Activated naive CD8-positive, alpha-beta T cell treated with anti-CD3 and anti-CD28 coated beads for 36 hours (primary cell): ENCODE measurements around the gene SYNGR1. TPM values are rescaled to one million over a fixed set of nuclear protein-coding genes. Genes with fewer than 3 reads are reported as not detected.
A peak's percentile ranks its signal among the peaks of the same experiment; 100 is the strongest.

Source experiments
- DNase-seq: peaks from one replicate; pipeline ENCODE4 v3.0.0; 2021
- H3K27ac Mint-ChIP-seq: one replicate; pipeline ENCODE4 v1.8.0; 2022; ENCODE audit warnings: mild to moderate bottlenecking, moderate library complexity, mixed read lengths
- H3K27me3 Mint-ChIP-seq: one replicate; pipeline ENCODE4 v1.8.0; 2022; ENCODE audit warnings: mild to moderate bottlenecking, mixed read lengths
- H3K36me3 Mint-ChIP-seq: one replicate; pipeline ENCODE4 v1.8.0; 2021; ENCODE audit warnings: mild to moderate bottlenecking, mixed read lengths
- H3K4me1 Mint-ChIP-seq: one replicate; pipeline ENCODE4 v1.8.0; 2021; ENCODE audit warnings: mixed read lengths
- H3K4me3 Mint-ChIP-seq: one replicate; pipeline ENCODE4 v1.8.0; 2022; ENCODE audit warnings: mild to moderate bottlenecking, moderate library complexity, mixed read lengths
- H3K9me3 Mint-ChIP-seq: one replicate; pipeline ENCODE4 v1.8.0; 2022; ENCODE audit warnings: mixed read lengths
- total RNA-seq, 2 experiments: library from RNA; stranded (reverse); gene quantifications; one replicate each; pipeline ENCODE4 v1.2.3, GENCODE V29; 2021

SYNGR1 gene, protein sequence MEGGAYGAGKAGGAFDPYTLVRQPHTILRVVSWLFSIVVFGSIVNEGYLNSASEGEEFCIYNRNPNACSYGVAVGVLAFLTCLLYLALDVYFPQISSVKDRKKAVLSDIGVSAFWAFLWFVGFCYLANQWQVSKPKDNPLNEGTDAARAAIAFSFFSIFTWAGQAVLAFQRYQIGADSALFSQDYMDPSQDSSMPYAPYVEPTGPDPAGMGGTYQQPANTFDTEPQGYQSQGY
- 1 to 10 TPM; 7.4 to 9.3 TPM for total RNA-seq

DNA sequence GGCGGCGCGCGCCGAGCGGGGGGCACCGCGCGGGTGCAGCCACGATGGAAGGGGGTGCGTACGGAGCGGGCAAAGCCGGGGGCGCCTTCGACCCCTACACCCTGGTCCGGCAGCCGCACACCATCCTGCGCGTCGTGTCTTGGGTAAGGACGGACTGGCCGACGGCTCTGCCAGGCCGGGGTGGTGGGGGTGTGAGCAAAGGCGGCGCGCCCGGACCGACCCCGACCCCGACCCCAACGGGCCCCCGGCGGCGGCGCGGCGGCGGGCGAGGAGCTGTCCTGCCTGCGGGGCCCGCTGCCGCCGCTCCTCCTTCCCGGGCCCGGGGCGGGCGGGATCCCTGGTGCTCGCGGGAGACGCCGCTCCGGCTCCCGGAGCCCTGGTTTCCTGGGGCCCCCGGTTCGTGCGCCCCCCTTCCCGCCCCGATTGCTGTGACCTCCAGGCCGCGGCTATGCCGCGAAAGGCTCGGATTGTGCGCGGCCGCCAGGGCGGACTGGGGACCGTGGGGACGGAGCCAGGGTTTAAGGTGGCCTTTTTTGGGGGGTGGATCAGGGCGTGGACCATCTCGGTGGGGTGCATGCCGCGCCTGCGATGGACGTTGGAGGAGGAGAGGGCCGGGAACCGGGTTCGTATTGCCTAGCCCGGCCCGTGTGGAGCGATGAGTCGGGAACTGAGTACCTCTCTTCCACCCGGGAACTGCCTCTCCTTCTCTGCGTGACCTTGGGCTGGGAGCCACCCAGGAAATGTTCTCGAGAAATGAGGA lies at the start of gene SYNGR1:
SYNGR1 (plus strand) TSS at position 25 of the 760 bp plus-strand sequence; CDS start at position 45, 20 bp downstream.
- Mint-ChIP-seq H3K4me1 (peaks cover 30% of the 10 kb centered on the region), H3K36me3 (no peaks in the 10 kb centered on the region), H3K9me3 (no peaks in the 10 kb centered on the region), H3K27me3 (no peaks in the 10 kb centered on the region), H3K27ac (peak within 1 kb of the TSS; percentile 82), H3K4me3 (peak within 1 kb of the TSS; percentile 86)
- peak; percentile 35 for DNase-seq

DNA sequence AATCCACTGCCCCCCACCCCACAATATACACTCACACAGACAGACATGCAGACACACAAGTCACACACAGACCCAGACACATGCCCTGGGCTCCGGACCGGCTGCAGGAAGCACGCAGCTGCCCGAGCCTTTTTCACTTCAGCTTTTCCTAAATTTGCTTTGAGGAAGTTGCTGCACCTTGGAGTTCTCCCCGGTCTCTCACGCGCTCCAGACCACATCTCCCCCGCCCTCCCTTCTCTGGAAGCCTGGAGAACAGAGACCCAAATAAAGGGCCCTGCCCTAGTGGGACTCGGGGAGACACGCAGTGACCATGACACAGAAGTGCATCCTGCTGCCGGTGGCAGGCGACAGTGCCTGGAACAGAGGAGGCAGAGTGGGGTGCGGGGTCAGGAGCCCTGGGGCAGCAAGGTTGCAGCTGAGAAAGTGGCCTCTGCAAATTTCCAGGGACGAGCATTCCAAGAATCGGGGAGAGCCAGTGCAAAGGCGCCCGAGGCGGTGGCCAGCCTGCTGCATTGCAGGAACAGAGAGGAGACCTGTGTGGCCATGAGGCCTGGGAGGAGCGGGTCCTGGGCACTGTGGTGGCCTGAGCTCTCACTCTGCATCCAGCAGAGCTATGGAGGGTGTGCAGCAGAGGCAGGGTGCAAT lies 49.5 kb upstream of the SYNGR1 start:
- DNase-seq: no peak
- Mint-ChIP-seq H3K36me3 (no peaks in the 10 kb centered on the region), H3K4me3 (no peak overlapping the region), H3K9me3 (no peaks in the 10 kb centered on the region), H3K27me3 (peaks cover 34% of the 10 kb centered on the region), H3K4me1 (peaks cover 7% of the 10 kb centered on the region), H3K27ac (peak overlapping the region; percentile 34)

DNA sequence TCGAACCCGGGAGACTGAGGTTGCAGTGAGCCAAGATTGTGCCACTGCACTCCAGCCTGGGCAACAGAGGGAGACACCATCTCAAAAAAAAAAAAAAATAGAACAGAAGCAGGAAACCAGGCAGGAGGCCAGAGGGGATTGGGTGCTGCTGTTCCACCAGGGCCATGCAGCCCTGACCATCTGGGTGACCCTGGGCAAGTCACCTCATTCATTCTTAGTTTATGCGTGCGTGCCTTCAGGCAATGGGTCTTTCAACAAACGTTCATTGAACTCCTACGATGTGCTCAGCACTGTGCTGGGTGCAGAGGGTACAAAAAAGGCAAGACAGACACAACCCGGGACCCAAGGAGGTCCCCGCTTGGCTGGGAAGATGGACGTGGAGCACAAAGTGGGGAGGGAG lies 48.7 kb upstream of the SYNGR1 start:
- H3K9me3 Mint-ChIP-seq: no peaks in the 10 kb centered on the region
- H3K36me3 Mint-ChIP-seq: no peaks in the 10 kb centered on the region
- DNase-seq: no peak
- H3K27me3 Mint-ChIP-seq: peaks cover 34% of the 10 kb centered on the region
- no peak overlapping the region for H3K4me3 Mint-ChIP-seq
- H3K27ac Mint-ChIP-seq: no peak overlapping the region
- peaks cover 7% of the 10 kb centered on the region for H3K4me1 Mint-ChIP-seq

DNA sequence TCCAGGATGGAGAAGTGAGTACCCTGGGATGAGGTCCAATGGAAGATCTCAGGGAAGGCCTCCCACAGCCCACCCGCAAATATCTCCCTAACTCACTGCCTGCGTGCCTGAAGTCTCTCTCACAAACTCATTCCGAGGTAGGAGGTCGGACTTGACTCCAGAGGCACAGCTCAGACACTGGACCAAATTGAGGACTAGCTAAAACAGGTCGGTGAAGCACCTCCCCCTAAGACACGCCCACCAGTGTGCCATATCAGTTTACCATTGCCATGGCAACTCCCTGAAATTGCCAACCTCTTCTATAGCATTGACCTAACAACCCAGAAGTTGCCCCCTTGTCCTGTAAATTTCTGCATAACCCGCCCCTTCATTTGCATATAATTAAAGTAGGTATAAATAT lies 47.9 kb upstream of the SYNGR1 start:
- Mint-ChIP-seq H3K9me3 (no peaks in the 10 kb centered on the region), H3K27ac (no peak overlapping the region), H3K27me3 (peaks cover 29% of the 10 kb centered on the region), H3K4me1 (peaks cover 7% of the 10 kb centered on the region), H3K36me3 (peaks cover 3% of the 10 kb centered on the region), H3K4me3 (no peak overlapping the region)
- DNase-seq: no peak

- Mint-ChIP-seq H3K9me3 (no peaks in the 10 kb centered on the region), H3K4me3 (no peak overlapping the region), H3K27me3 (peaks cover 29% of the 10 kb centered on the region), H3K4me1 (peaks cover 7% of the 10 kb centered on the region), H3K27ac (no peak overlapping the region), H3K36me3 (peaks cover 3% of the 10 kb centered on the region)
- no peak for DNase-seq
These were observed 47.3 kb upstream of the SYNGR1 start for GRCh38 chr22:39302431-39302960.

DNA sequence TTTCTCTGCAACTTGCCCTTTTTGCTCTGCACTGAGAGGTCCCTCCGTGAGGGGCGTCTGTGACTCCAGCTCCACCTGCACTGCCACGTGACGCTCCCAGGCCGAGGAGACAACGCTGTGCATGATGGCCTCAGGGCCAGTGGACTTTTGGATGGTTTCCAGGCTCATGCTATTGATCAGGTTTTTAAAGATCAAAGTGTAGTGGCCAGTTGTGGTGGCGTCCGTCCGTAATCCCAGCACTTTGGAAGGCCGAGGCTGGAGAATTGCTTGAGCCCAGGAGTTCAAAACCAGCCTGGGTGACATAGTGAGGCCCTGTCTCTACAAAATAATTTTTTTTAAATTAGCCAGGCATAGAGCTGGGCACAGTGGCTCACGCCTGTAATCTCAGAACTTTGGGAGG lies 46.4 kb upstream of the SYNGR1 start:
- Mint-ChIP-seq H3K27ac (no peak overlapping the region), H3K27me3 (peaks cover 23% of the 10 kb centered on the region), H3K4me3 (no peak overlapping the region), H3K4me1 (peaks cover 7% of the 10 kb centered on the region), H3K36me3 (peaks cover 3% of the 10 kb centered on the region), H3K9me3 (no peaks in the 10 kb centered on the region)
- DNase-seq: no peak

DNA sequence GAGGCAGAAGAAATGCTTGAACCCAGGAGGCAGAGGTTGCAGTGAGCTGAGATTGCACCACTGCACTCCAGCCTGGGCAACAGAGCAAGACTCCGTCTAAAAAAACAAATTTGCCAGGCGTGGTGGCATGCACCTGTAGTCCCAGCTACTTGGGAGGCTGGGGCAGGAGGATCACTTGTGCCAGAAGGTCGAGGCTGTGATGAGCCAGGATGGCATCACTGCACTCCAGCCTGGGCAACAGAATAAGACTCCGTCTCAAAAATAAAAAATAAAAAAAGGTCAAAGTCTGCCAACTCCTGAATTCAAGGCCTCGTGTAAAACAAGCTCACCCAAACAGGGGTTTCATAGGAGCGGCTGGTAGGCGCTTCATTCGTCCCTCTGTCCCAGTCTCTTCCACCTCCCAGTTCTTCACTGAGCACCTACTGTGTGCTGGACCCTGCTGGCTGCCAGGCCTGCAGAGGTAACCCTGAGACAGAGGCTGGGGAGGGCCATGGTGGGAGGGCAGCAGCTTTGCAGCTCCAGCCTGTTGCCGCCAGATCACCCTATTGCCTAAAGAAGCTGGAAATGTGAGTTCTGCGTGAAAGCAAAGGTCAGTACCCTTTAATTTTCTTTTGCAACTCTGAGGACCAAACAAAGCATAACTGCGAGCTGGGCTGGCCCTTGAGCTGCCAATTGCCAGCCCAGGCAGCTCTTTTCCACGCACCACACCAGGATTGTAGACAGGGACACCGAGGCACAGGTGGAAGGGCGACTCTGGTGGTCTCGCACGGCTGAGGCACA lies 45.7 kb upstream of the SYNGR1 start:
- no peak for DNase-seq
- Mint-ChIP-seq H3K4me3 (no peak overlapping the region), H3K27me3 (peaks cover 18% of the 10 kb centered on the region), H3K27ac (no peak overlapping the region), H3K9me3 (no peaks in the 10 kb centered on the region), H3K36me3 (peaks cover 3% of the 10 kb centered on the region), H3K4me1 (peaks cover 7% of the 10 kb centered on the region)

DNA sequence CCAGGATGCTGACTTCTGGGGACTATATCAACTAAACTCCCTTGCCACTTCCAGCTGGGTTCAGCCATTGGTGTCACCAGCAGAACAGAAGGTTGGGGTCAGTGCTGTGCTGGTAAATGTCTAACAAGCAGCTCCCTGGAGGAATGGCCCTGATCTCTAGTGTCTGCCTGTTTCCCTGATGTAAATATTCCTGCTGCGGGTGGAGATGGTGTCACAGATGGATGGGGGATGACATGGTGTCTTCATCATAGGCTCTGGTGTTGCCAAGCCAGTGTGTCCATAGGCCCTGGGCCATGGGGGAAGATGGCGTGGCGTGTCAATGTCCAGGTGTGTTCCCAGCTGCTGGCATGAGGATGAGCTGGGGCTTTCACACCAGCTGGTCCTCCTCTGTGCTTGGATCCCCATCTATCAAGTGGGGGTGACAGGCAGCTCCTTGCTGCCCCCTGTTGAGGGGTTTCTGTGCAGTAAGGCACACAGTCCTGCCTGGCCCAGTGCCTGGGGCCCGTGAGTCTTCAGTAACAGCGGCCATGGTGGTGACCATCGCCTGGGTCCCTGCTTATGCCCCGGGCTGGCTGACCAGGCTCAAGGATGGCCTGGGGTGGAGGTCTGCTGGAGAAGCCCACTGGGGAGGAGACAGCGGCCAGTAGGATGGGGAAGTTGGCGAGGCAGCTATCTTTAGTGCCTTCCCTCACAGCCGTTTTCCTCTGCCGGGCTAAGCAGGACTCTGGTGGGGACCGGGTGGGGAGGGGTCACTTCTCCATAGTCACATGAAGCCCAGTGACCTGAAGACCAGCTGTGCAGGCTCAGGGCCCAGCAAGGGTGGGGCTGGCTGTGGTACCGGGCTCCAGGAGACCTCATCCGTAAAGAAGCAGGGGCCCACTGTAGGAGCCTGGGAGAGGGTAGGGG lies 43.1 kb upstream of the SYNGR1 start:
- Mint-ChIP-seq H3K27me3 (peaks cover 7% of the 10 kb centered on the region), H3K9me3 (no peaks in the 10 kb centered on the region), H3K4me1 (peaks cover 8% of the 10 kb centered on the region), H3K4me3 (no peak overlapping the region), H3K27ac (no peak overlapping the region), H3K36me3 (peaks cover 9% of the 10 kb centered on the region)
- DNase-seq: peak; percentile 42

GRCh38 chr22:39308614-39309363 lies 41.0 kb upstream of the SYNGR1 start:
- Mint-ChIP-seq H3K4me1 (peaks cover 22% of the 10 kb centered on the region), H3K9me3 (no peaks in the 10 kb centered on the region), H3K4me3 (no peak overlapping the region), H3K36me3 (peaks cover 28% of the 10 kb centered on the region), H3K27ac (peak overlapping the region; percentile 65), H3K27me3 (peaks cover 8% of the 10 kb centered on the region)
- DNase-seq: no peak

- Mint-ChIP-seq H3K4me3 (no peak overlapping the region), H3K27ac (no peak overlapping the region)
These were observed 40.4 kb upstream of the SYNGR1 start for GRCh38 chr22:39309364-39309861.

GRCh38 chr22:39309881-39310714 lies 39.7 kb upstream of the SYNGR1 start:
- Mint-ChIP-seq H3K36me3 (peaks cover 40% of the 10 kb centered on the region), H3K4me3 (no peak overlapping the region), H3K9me3 (no peaks in the 10 kb centered on the region), H3K4me1 (peaks cover 32% of the 10 kb centered on the region), H3K27ac (peak overlapping the region; percentile 82), H3K27me3 (peaks cover 8% of the 10 kb centered on the region)
- peak; percentile 24 for DNase-seq

More at GRCh38 chr22:39309364-39309861, 40.4 kb upstream of the SYNGR1 start:
- peak; percentile 31 for DNase-seq
- Mint-ChIP-seq H3K36me3 (peaks cover 33% of the 10 kb centered on the region), H3K9me3 (no peaks in the 10 kb centered on the region), H3K27me3 (peaks cover 8% of the 10 kb centered on the region), H3K4me1 (peaks cover 25% of the 10 kb centered on the region)

DNA sequence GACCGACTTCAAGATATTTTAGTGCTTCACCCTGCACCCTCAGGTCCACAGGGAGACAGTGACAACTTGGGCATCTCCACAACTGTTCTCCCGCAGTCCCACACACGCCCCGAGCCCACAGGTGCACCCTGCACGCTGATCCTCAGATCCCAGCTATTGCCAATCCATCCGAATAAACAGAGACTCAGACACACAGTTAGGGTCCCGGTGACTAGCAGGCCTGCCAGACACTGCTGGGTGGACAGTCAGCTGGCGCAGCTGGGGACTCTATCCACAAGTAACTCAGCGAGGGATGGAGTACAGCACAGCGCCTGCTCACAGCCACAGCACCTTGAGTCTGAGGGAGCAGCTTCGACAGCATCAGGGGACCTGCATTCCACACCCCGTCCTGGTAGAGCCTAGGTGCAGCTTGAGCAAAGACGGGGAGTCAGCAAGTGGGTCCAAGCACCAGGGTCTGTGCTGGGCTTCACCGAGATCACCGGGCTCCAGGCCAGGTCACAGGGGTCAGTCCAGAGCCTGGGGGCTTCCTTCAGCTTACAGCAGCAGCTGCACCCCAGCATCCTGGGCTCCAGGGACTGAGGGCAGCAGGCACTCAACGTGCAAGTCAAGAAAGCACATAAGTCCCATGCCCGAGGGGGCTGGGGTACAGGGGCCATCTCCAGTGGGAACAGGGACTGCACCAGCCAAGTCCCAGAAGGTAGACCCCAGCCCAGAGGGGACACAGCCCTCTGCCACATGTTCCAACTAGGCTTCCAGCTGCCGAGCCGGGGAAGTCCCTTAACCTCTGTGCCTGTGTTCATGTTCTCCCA lies 38.0 kb upstream of the SYNGR1 start:
- peaks cover 8% of the 10 kb centered on the region for H3K27me3 Mint-ChIP-seq
- peaks cover 54% of the 10 kb centered on the region for H3K36me3 Mint-ChIP-seq
- peak; percentile 35 for DNase-seq
- peak overlapping the region; percentile 82 for H3K27ac Mint-ChIP-seq
- peaks cover 41% of the 10 kb centered on the region for H3K4me1 Mint-ChIP-seq
- peak overlapping the region; percentile 25 for H3K4me3 Mint-ChIP-seq
- no peaks in the 10 kb centered on the region for H3K9me3 Mint-ChIP-seq
